Ascending aorta (tissue), 2 donors: Measurements from ENCODE around the gene SF1. TPM values are rescaled to one million over a fixed set of nuclear protein-coding genes. Genes with fewer than 3 reads are reported as not detected.

ENCODE experiments used
- DNase-seq, 2 donors: peaks; one replicate each; pipeline ENCODE4 v3.0.0-alpha.2; 2019; ENCODE audit warnings: low spot score in 2 of 2
- H3K27ac ChIP-seq, 2 donors: fragments of 200-600 bp; sonication (generic); one replicate each; pipeline ENCODE4 v1.5.1; 2016 to 2017; ENCODE audit warnings: mild to moderate bottlenecking in 1 of 2
- H3K27me3 ChIP-seq: fragments of 200-600 bp; sonication (generic); one replicate; pipeline ENCODE4 v1.5.1; 2017
- H3K36me3 ChIP-seq, 2 donors: fragments of 200-600 bp; sonication (generic); one replicate each; pipeline ENCODE4 v1.5.1; 2016
- H3K4me1 ChIP-seq, 2 donors: fragments of 200-600 bp; sonication (generic); one replicate each; pipeline ENCODE4 v1.5.1; 2016 to 2017; ENCODE audit warnings: mild to moderate bottlenecking in 1 of 2
- H3K4me3 ChIP-seq, 2 donors: fragments of 200-600 bp; sonication (generic); one replicate each; pipeline ENCODE4 v1.5.1; 2016 to 2017; ENCODE audit warnings: mild to moderate bottlenecking in 1 of 2
- H3K9me3 ChIP-seq, 2 donors: fragments of 200-600 bp; sonication (generic); one replicate each; pipeline ENCODE4 v1.5.1; 2016
- CTCF ChIP-seq, 3 experiments: fragments of 200-600 bp in 2 of 3; fragments of 450-650 bp in 1 of 3; sonication (generic) in 2 of 3; IDR thresholded peaks; one replicate each; pipeline ENCODE4 v1.5.1; 2016 to 2019; ENCODE audit warnings: antibody characterized with exemption in 3 of 3, mild to moderate bottlenecking in 1 of 3, moderate library complexity in 1 of 3
- intact Hi-C: fragments of 100-400 bp; cut with DNase I; formaldehyde crosslinking; loops from one replicate; pipeline ENCODE4 v1.15.1; 2023
- total RNA-seq: library from RNA; depleted of rRNA; stranded (reverse); fragments of >200 nt; gene quantifications from one replicate; pipeline ENCODE4 v1.1.0, GENCODE V29; 2016

SF1 gene
- total RNA-seq, 1 donor from 2014 or later = 332 TPM

- no peak for TF ChIP-seq CTCF (IDR thresholded peaks at IDR 0.05)
- intact Hi-C loops = loop anchor here (10.0 kb wide), 1 partner anchor 344 kb away; no protein-coding TSS in a partner anchor
- Histone ChIP-seq H3K27me3 (peaks cover 8% of the 10 kb centered on the region), H3K36me3 (no peaks in the 10 kb centered on the region), H3K9me3 (no peaks in the 10 kb centered on the region), H3K4me3 (no peak overlapping the region), H3K4me1 (peaks cover 0 to 6% of the 10 kb centered on the region in 2 donors), H3K27ac (no peak overlapping the region)
- DNase-seq = no peak
Measured at GRCh38 chr11:64718780-64719124, 59.6 kb downstream of the SF1 start.

- DNase-seq = no peak
- Histone ChIP-seq H3K27ac (no peak overlapping the region), H3K4me1 (peaks cover 0 to under 1% of the 10 kb centered on the region in 2 donors), H3K4me3 (no peak overlapping the region), H3K9me3 (no peaks in the 10 kb centered on the region), H3K27me3 (peaks cover 8% of the 10 kb centered on the region), H3K36me3 (no peaks in the 10 kb centered on the region)
- intact Hi-C loops = loop anchor here (10.0 kb wide), 1 partner anchor 343 kb away; no protein-coding TSS in a partner anchor
- TF ChIP-seq CTCF (IDR thresholded peaks at IDR 0.05) = no peak
Measured at GRCh38 chr11:64718084-64718779, 60.1 kb downstream of the SF1 start.

GRCh38 chr11:64717268-64717578 is 61.1 kb downstream of the SF1 start:
- Histone ChIP-seq H3K27me3 (peaks cover 16% of the 10 kb centered on the region), H3K4me1 (peaks cover 0 to 3% of the 10 kb centered on the region in 2 donors), H3K4me3 (no peak overlapping the region), H3K36me3 (no peaks in the 10 kb centered on the region), H3K9me3 (no peaks in the 10 kb centered on the region), H3K27ac (no peak overlapping the region)
- no peak for DNase-seq
- TF ChIP-seq CTCF (IDR thresholded peaks at IDR 0.05) = no peak
- intact Hi-C loops = loop anchor here (10.0 kb wide), 1 partner anchor 342 kb away; no protein-coding TSS in a partner anchor

- H3K9me3 ChIP-seq = no peaks in the 10 kb centered on the region
- H3K4me1 ChIP-seq = peaks cover 0 to 3% of the 10 kb centered on the region in 2 donors
- H3K4me3 ChIP-seq = no peak overlapping the region
- no peak overlapping the region for H3K27ac ChIP-seq
- DNase-seq = no peak
- peaks cover 19% of the 10 kb centered on the region for H3K27me3 ChIP-seq
- no peaks in the 10 kb centered on the region for H3K36me3 ChIP-seq
- intact Hi-C loops = loop anchor here (10.0 kb wide), 1 partner anchor 342 kb away; no protein-coding TSS in a partner anchor
- TF ChIP-seq CTCF (IDR thresholded peaks at IDR 0.05) = no peak
Measured at GRCh38 chr11:64716473-64717267, 61.7 kb downstream of the SF1 start.

- Histone ChIP-seq H3K36me3 (no peaks in the 10 kb centered on the region), H3K9me3 (no peaks in the 10 kb centered on the region), H3K27me3 (peaks cover 27% of the 10 kb centered on the region), H3K4me1 (peaks cover 0 to 3% of the 10 kb centered on the region in 2 donors), H3K4me3 (no peak overlapping the region), H3K27ac (no peak overlapping the region)
- DNase-seq = no peak
- intact Hi-C loops = loop anchor here (10.0 kb wide), 1 partner anchor 341 kb away; no protein-coding TSS in a partner anchor
- TF ChIP-seq CTCF (IDR thresholded peaks at IDR 0.05) = no peak
Measured at GRCh38 chr11:64715756-64716472, 62.4 kb downstream of the SF1 start.
